ENCODE results near the gene DCLK1.

DCLK1 gene

GRCh38 chr13:35891507-35892441 lies 239.4 kb downstream of the DCLK1 start:
- no peak for DNase-seq

DNA sequence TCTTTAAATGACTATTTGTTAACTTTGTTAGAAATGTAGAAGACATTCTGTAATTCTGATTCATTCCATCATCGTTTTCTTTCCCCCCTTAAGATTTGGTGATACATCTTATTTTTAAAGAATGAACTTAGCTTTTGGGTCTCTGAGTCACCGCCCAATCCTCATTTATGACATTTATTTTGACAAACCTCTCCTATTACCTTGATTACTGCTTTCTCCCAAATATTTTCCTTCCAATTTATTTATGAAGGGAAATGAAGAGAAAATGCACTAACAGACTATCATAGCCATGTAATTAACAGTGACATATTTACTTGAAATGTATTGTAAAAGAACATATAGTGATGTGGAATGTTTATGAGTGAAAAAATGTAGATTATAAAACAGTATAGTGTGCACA lies 241.6 kb downstream of the DCLK1 start:
- DNase-seq: no peak

DNA sequence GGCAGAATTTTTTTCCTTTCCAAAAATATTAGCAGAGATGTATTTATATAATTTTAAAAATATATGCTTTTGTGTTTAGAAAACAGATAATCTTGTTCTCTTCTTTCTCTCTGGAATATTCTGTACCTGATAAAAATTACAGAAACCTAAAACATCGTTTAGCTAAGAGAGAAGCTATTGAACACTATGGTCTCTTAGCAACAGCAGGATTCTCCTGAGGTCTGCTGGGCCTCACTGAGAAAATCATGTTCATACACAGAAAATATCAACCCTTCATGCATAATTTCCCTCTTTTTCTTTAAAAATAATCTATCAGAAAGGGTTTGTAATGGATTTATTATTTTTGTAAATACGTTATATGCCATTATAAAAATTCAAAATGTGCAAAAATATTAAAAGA lies 242.2 kb downstream of the DCLK1 start:
- DNase-seq: no peak

DNA sequence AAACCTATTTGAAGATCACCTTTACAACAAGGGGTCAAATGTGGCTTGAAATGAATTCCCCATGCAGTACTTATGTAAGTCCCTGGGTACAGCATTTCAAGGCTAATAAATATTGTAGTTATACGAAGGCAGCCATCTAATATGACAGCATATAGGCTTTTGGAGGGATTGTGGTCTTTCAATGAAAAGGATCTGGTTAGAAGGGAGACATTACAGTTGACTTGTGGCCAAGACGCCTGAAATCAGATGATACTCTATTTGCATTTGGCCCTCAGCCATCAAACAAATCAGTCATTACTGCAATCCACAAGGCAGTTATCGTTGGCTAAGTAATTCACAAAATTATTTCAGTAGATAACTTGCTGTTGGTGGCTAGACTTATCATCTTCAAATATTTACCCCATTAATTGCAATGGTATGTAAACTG lies 242.7 kb downstream of the DCLK1 start:
- no peak for DNase-seq

GRCh38 chr13:35887115-35887666 lies 244.0 kb downstream of the DCLK1 start:
- DNase-seq: no peak

- no peak for DNase-seq
Measured at GRCh38 chr13:35886332-35887114, 244.7 kb downstream of the DCLK1 start.

DNA sequence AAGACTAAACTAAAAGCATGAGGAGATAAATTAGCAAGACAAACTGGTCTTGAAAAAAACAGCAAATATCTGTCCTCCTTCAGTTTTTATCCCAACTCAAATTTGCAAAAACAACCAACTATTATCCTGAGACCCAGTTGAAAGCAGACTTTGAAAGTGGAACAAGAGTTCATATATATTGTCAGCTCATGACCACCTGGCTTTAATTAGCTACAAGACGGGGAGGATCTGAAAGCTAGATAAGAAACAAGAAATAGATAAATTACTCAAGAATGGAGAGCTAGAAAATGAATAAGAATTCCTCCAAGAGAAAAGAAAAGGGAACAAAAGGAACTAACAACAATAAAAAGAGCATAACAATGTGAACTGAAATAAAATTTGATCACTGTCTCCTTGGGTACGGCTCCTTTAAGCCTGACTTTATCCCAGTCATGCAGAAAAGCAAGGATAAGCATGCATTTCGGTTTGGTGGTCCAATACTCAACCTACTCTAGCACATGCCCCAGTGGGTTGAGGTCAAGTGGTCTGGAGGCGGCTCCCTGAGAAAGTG lies 246.9 kb downstream of the DCLK1 start:
- DNase-seq: no peak

GRCh38 chr13:35882722-35883497 lies 248.3 kb downstream of the DCLK1 start:
- DNase-seq: no peak

DNA sequence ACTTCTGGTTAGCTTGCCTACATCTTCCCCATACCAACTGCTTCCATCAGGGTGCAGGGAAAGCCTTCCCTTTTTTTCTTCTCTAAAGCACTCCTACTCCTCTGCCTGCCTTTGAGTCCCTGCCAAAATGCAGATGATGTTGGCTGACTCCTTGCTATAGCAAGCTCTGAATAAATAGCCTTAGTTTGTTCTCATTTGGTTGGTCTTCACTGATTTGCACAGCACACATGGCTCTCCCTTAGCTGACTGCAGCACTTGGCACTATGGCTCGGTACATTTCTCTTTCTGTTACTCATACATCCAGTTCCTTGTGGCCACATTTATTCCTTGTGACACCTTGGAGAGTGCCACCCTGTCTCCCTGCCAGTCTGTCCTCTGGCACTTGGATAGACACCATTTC lies 249.8 kb downstream of the DCLK1 start:
- no peak for DNase-seq

- DNase-seq: no peak
Measured at GRCh38 chr13:35879111-35879510, 252.1 kb downstream of the DCLK1 start.

GRCh38 chr13:35876601-35877000 lies 254.6 kb downstream of the DCLK1 start:
- no peak for DNase-seq

DNA sequence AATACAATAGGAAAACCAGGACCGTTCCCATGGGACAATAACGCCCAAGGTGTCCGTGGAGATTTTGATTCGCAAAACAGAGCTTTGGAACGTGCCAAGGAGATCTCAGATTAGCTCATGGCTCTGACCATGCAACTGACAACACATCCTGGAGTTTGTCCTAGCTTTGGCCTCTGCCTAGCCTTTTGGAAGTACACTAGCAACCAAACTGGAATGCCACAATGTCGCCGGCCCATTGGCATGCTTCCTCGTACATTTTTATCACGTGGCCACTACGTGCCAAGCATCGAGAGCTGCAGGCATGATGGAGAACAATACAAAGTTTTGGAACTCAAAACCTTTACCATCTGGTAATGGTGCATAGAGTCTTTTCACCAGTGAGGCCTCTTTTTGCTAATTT lies 256.5 kb downstream of the DCLK1 start:
- no peak for DNase-seq

DNA sequence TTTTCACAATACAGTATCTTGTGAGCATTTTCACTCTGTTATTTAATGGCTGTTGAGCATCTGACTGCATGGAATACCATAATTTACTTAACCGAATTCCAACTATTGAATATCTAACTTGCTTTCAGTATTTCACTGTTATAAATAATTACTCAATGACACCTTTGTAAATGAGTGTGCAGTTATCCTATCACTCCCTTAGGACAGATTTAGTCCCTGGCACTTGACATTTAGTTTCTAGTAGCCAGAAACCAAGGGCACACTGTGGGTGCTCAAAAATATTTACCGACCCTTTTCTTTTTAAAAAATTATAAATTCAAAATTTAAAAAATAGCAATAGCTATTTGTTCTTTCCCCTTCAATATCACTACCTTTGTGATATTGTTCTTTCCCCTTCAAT lies 258.8 kb downstream of the DCLK1 start:
- no peak for DNase-seq

DNA sequence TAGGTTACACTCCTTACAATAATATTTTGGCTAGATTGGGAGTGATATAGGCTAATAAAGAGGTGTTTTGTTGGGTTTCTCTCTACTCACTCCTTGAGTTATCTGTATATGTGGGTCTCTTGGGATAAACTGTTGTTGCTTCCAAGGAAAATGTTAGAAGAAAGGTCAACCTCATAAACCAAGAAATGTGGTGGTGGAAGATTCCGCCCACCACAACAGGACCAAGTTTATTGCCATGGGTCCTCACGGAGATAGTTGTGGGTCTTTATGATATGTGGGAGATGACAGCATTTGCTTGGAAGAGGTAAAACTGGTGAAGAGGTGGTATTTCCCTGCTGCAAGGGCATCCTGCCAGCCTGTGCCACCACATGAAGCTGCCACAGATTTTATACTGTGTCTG lies 259.6 kb downstream of the DCLK1 start:
- DNase-seq: no peak

- no peak for DNase-seq
Measured at GRCh38 chr13:35866801-35867200, 264.4 kb downstream of the DCLK1 start.

DNA sequence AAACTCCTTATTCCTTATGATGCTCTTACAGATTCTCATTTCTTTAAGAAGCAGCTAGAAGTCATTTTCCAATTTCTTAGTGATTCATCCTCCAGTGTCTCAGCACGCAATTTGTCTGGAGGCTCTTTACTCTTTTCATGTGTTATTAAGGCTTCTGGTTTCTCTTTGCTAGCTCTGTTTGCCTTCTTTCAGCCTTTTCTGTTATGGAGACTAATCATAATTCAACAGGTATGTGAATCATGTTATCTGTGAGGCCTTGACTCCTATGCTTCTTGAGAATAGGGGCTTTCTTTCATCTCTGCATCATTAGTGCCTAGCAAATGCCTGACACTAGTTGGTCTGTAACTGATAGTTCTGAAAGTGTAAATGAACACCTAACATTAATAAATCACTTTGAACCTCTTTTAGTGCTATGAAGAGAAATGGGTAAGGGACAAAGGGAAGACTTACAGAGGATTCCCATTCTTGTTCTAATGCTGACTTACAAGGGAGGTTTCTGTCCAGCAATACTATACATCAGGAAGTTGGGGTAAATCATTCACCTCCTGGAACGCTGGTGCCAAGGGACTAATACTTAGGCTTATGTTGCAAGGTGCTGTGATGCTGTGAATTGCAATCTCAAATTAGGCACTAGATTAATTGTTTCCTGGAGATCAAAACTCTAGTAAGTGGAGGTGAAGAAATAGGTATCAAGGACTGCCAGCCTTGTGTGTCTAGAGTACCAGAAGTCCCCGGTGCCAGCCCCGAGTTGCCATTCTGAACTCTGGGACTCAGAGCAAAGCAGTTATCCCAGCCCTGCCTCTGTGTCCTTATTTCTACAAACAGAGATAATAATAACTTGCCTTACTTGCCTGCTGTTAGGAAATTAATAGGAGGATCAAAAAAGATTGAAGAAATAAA lies 265.6 kb downstream of the DCLK1 start:
- no peak for DNase-seq

DNA sequence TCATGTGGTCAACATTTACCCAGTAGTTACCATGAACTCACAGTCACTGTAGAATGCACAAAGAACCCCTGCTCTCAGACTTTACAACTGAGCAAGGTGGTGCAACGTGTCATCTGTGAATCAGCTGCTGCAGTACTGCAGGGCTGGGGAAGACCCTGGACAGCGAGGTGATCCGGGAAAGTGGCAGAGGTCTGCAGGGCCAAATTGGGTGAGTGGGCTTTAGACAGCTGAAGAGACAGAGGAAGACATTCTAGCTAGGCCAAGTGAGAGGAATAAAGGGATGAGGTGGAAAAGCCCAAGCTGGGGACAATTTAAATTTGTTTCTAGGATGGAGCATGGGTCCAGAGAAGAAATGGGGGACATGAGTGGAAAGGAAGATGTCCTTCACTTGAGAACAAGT lies 270.5 kb downstream of the DCLK1 start:
- no peak for DNase-seq

GRCh38 chr13:35859981-35860380 lies 271.2 kb downstream of the DCLK1 start:
- DNase-seq: no peak

- DNase-seq: no peak
Measured at GRCh38 chr13:35858665-35859064, 272.5 kb downstream of the DCLK1 start.

DNA sequence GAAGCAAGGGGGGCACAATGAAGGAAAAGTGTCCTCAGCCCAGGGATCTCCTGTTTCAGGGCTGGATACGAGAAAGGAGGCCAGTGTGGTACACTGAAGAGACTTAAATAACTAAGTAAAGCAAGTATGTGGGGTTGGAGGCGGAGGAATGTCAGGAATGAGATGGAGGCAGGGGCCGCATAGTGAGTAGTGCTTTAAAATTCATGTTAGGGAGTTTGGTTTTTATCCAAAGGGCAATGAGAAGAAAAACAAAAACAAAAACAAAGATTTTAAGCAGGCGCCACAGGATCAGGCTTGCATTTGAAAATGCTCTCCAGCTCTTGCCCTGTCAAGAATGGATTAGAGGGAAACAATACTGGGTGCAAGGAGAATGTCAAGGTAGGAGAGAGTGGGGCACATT lies 273.4 kb downstream of the DCLK1 start:
- no peak for DNase-seq

DNA sequence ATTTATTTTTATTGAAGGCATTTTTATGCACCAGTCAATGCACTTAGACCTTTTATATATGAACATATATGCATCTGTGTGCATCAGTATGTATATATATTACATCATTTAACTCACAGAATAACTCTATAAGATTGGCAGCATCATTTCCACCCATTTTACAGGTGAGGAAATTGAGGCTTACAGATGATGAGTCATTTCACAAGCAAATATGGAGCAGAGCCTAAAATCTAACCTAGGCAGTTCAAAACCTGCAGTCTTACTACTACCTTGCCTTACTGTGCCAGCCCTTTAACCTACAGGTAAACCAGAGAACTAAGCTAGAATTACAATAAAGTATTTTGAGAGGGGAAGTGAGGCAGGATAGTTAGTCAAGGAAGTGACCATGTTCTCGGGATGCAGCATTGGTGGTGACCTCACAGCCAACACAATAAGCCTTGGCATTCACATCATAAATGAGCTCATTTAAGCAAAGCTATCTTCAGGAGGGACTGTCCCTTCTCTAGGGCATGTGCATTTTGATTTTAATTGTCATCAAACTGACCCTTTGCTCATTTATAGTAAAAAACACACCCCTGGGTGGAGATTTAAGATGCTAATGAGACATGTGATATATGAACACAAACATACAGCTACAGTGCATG lies 274.3 kb downstream of the DCLK1 start:
- no peak for DNase-seq
